Sigmoid colon (tissue), 3 donors: ENCODE data around the gene MCOLN1.

Experiments
- POLR2A ChIP-seq, 2 donors: fragments of 450-650 bp; IDR thresholded peaks; one replicate each; pipeline ENCODE4 v1.6.1; 2016; ENCODE audit warnings: antibody characterized with exemption in 2 of 2, mild to moderate bottlenecking in 2 of 2, moderate library complexity in 2 of 2
- TF ChIP-seq, protein P1 (sequence below), 4 experiments: fragments of 450-650 bp in 3 of 4; fragments of 200-600 bp in 1 of 4; IDR thresholded peaks; one replicate each; pipeline ENCODE4 v1.5.1; 2016 to 2019; ENCODE audit warnings: antibody characterized with exemption in 4 of 4, mild to moderate bottlenecking in 3 of 4, moderate library complexity in 2 of 4

DNA sequence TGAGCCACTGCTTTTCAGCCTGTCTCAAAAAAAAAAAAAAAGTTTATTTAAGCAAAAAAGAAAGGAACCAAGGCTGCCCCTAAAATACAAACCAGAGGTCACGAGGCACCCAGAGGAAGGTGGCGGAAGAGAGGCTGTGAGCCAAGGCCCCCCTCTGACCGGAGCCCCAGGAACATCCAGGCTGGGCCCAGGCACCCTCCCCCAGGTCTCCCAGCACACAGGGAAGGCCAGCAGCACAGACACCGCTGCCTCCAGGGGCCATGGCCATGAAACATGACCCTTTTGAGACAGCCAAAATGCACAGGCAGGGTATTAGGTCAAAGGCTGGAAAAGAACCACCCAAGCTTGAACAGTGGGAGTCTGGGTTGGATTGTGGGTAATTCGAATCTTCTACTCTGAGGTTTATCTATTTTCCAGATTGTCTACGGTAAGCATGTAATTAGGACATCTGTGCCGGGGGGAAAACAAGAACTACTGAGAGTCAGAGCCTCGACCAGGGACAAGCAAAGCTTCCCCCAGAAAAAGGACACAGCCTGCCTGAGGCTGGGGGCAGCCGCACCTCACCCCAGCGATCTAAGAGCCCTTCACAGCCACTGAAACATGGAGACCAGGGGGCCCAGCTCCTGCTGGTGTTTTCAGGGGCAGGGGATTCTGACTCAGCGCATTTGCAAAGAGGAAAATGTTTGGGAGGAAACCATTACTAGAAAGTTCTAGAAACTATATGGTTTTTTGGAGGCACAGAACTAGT, 42.0 kb upstream of the MCOLN1 start:
- TF ChIP-seq POLR2A (IDR thresholded peaks at IDR 0.05) = no peak
- TF ChIP-seq, protein P1, sequence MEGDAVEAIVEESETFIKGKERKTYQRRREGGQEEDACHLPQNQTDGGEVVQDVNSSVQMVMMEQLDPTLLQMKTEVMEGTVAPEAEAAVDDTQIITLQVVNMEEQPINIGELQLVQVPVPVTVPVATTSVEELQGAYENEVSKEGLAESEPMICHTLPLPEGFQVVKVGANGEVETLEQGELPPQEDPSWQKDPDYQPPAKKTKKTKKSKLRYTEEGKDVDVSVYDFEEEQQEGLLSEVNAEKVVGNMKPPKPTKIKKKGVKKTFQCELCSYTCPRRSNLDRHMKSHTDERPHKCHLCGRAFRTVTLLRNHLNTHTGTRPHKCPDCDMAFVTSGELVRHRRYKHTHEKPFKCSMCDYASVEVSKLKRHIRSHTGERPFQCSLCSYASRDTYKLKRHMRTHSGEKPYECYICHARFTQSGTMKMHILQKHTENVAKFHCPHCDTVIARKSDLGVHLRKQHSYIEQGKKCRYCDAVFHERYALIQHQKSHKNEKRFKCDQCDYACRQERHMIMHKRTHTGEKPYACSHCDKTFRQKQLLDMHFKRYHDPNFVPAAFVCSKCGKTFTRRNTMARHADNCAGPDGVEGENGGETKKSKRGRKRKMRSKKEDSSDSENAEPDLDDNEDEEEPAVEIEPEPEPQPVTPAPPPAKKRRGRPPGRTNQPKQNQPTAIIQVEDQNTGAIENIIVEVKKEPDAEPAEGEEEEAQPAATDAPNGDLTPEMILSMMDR (IDR thresholded peaks at IDR 0.05) = no peak
